Natural killer cell (primary cell): Measurements from ENCODE around the gene RFXAP. TPM values are rescaled to one million over a fixed set of nuclear protein-coding genes. Genes with fewer than 3 reads are reported as not detected.

ENCODE experiments used
- ATAC-seq, 3 donors: fragments of 150-1000 bp in 2 of 3; fragments of 200-7000 bp in 1 of 3; cut with Tn5 transposase; 1 replicate in 1 of 3; 2 replicates in 2 of 3; pipeline ENCODE4 v1.10.0; 2021; ENCODE audit warnings: mild to moderate bottlenecking in 2 of 3, moderate library complexity in 2 of 3
- DNase-seq, 2 donors: peaks; one replicate each; pipeline versions ENCODE4 v3.0.0 to v3.0.0-alpha.2; 2013 to 2021; ENCODE audit warnings: mixed read lengths in 1 of 2
- H3K27ac ChIP-seq: one replicate; pipeline ENCODE4 v1.5.1; 2013; ENCODE audit warnings: mild to moderate bottlenecking, low read length
- H3K27me3 ChIP-seq: one replicate; pipeline ENCODE4 v1.6.1; 2013; ENCODE audit warnings: low read length; ENCODE audit not compliant: control insufficient read depth, insufficient read depth
- H3K36me3 ChIP-seq: one replicate; pipeline ENCODE4 v1.6.1; 2013; ENCODE audit warnings: low read length; ENCODE audit not compliant: control insufficient read depth, insufficient read depth
- H3K4me1 ChIP-seq: one replicate; pipeline ENCODE4 v1.6.1; 2013; ENCODE audit warnings: low read length; ENCODE audit not compliant: control insufficient read depth, insufficient read depth
- H3K4me3 ChIP-seq: one replicate; pipeline ENCODE4 v1.5.1; 2013; ENCODE audit warnings: low read length
- H3K9me3 ChIP-seq: one replicate; pipeline ENCODE4 v1.6.1; 2013; ENCODE audit warnings: low read length; ENCODE audit not compliant: control insufficient read depth, insufficient read depth
- H3K27ac Mint-ChIP-seq, 2 donors: one replicate each; pipeline ENCODE4 v1.8.0; 2022; ENCODE audit warnings: mild to moderate bottlenecking in 2 of 2, mixed read lengths in 2 of 2, moderate library complexity in 1 of 2
- H3K27me3 Mint-ChIP-seq, 2 donors: one replicate each; pipeline ENCODE4 v1.8.0; 2022; ENCODE audit warnings: low read depth in 2 of 2, mixed read lengths in 2 of 2
- H3K36me3 Mint-ChIP-seq: one replicate; pipeline ENCODE4 v1.8.0; 2022; ENCODE audit warnings: mixed read lengths
- H3K4me1 Mint-ChIP-seq, 2 donors: one replicate each; pipeline ENCODE4 v1.8.0; 2022; ENCODE audit warnings: mixed read lengths in 2 of 2
- H3K4me3 Mint-ChIP-seq: one replicate; pipeline ENCODE4 v1.8.0; 2022; ENCODE audit warnings: mild to moderate bottlenecking, moderate library complexity, mixed read lengths
- H3K9me3 Mint-ChIP-seq, 2 donors: one replicate each; pipeline ENCODE4 v1.8.0; 2022; ENCODE audit warnings: mixed read lengths in 2 of 2
- WGBS: methylation state at CpG from one replicate; pipeline ENCODE4 v1.1.7; 2013; ENCODE audit warnings: missing lambda C conversion rate; ENCODE audit not compliant: insufficient coverage; 5-methylcytosine and 5-hydroxymethylcytosine counted together
- intact Hi-C: fragments of 100-400 bp; cut with micrococcal nuclease; formaldehyde crosslinking; loops from one replicate; pipeline ENCODE4 v1.14.2; 2022
- total RNA-seq, 4 donors: library from RNA; stranded (reverse); fragments of 120-200 nt in 1 of 4; gene quantifications; one replicate each; pipeline versions ENCODE4 v1.2.3 to v1.2.4, GENCODE V29; 2013 to 2022
- TF ChIP-seq, protein P1 (sequence below): fragments of 200-600 bp; IDR thresholded peaks from one replicate; pipeline ENCODE4 v1.8.0; 2022; ENCODE audit warnings: antibody characterized with exemption

RFXAP gene
- total RNA-seq, 3 donors from 2014 or later (not counting 1 experiment from before 2014, with no cell fraction given), result 6.0 to 13.3 (median 11.3) TPM

DNA sequence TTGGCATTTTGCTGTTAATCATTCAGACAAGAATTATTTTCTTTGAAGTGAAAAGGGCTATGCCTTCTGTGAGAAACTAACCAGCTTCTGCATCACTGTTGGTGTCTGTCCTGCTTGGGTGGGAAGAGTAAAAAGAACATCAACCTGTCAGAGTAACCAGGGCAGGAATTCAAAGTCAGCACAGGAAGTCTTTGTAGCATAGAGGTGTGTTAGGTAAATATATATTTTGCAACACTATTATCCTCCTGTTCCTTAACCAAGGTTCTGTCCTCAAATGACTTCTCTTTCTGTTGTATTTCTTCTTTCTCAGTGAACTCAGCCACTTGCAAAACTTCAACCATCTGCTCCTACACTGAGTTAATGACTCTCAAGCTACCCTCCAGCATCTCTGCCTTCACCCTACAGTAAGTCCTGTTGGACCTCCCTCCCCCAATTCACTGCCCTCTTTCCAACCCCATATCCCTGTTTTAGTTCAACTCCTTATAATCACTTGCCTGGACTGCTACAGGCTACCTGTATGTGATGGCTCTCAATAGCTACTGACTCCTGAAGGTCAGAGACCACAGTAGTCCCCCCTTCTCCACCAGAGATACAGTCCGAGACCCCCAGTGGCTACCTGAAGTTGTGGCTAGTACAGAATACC is 51.1 kb downstream of the RFXAP start:
- no CpG with 5 or more reads among the region's 1 CpG for WGBS
- Mint-ChIP-seq H3K27me3 (peaks cover 8 to 17% of the 10 kb centered on the region in 2 donors), H3K4me3 (no peak overlapping the region), H3K9me3 (no peaks in the 10 kb centered on the region), H3K36me3 (no peaks in the 10 kb centered on the region), H3K27ac (no peak overlapping the region), H3K4me1 (no peaks in the 10 kb centered on the region)
- DNase-seq (no peak), ATAC-seq (no peak)
- intact Hi-C loops, result no loop called here
- Histone ChIP-seq H3K36me3 (no peaks in the 10 kb centered on the region), H3K4me3 (no peak overlapping the region), H3K9me3 (no peaks in the 10 kb centered on the region), H3K27me3 (no peaks in the 10 kb centered on the region), H3K27ac (no peak overlapping the region), H3K4me1 (no peaks in the 10 kb centered on the region)
- TF ChIP-seq, protein P1, sequence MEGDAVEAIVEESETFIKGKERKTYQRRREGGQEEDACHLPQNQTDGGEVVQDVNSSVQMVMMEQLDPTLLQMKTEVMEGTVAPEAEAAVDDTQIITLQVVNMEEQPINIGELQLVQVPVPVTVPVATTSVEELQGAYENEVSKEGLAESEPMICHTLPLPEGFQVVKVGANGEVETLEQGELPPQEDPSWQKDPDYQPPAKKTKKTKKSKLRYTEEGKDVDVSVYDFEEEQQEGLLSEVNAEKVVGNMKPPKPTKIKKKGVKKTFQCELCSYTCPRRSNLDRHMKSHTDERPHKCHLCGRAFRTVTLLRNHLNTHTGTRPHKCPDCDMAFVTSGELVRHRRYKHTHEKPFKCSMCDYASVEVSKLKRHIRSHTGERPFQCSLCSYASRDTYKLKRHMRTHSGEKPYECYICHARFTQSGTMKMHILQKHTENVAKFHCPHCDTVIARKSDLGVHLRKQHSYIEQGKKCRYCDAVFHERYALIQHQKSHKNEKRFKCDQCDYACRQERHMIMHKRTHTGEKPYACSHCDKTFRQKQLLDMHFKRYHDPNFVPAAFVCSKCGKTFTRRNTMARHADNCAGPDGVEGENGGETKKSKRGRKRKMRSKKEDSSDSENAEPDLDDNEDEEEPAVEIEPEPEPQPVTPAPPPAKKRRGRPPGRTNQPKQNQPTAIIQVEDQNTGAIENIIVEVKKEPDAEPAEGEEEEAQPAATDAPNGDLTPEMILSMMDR, result no peak

DNA sequence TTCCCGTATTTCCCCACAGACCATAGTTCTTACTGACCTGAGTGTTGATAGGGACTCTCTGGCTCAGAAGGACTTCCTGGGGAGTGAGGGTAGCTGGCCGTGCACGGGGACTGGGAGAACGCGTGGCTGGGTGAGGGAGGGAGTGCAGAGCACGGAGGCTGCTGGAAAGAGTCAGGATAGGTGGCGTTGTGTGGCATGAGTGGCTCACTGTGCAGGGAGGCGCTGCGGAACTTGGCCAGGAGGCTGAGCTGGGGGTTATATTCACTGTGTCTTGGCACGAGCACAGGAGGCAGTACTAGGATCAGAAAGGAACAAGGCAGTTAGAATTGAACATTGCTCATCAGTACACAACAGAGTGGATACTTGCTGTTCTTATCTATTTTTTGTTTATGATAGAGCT is 53.6 kb downstream of the RFXAP start:
- no peaks in the 10 kb centered on the region for H3K27me3 ChIP-seq
- ATAC-seq (no peak), DNase-seq (no peak)
- H3K4me3 ChIP-seq, result no peak overlapping the region
- Mint-ChIP-seq H3K36me3 (no peaks in the 10 kb centered on the region), H3K27me3 (peaks cover 8 to 11% of the 10 kb centered on the region in 2 donors), H3K4me3 (no peak overlapping the region), H3K9me3 (no peaks in the 10 kb centered on the region), H3K27ac (no peak overlapping the region), H3K4me1 (no peaks in the 10 kb centered on the region)
- WGBS, result 95% methylated on average over 10 of the region's 10 CpGs
- H3K27ac ChIP-seq, result no peak overlapping the region
- intact Hi-C loops, result no loop called here
- no peaks in the 10 kb centered on the region for H3K4me1 ChIP-seq
- TF ChIP-seq, protein P1, result no peak
- H3K9me3 ChIP-seq, result no peaks in the 10 kb centered on the region
- no peaks in the 10 kb centered on the region for H3K36me3 ChIP-seq

DNA sequence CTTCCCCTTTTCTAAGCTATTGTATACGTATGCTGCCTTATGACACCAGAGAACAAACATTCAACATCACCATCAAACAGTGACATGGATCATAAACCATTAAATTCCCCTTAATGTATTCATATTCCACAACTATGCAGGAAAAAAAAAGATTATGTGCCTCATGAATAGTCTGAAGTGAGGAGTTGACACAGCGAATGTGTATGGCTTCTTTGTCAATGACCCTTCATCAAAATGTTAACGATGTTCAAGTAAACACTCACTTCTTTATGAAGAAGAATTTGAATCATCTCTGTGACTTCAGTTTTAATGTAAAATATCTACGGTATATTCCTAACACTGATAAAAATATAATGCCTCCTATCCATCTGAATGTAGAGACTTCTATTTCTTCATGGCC is 56.4 kb downstream of the RFXAP start:
- TF ChIP-seq, protein P1, result no peak
- no peak for ATAC-seq
- Mint-ChIP-seq H3K27ac (no peak overlapping the region), H3K4me1 (no peaks in the 10 kb centered on the region), H3K27me3 (peaks cover 10 to 20% of the 10 kb centered on the region in 2 donors), H3K36me3 (no peaks in the 10 kb centered on the region), H3K9me3 (no peaks in the 10 kb centered on the region), H3K4me3 (no peak overlapping the region)
- H3K9me3 ChIP-seq, result no peaks in the 10 kb centered on the region
- no peak overlapping the region for H3K27ac ChIP-seq
- H3K4me1 ChIP-seq, result no peaks in the 10 kb centered on the region
- H3K27me3 ChIP-seq, result no peaks in the 10 kb centered on the region
- no peak overlapping the region for H3K4me3 ChIP-seq
- no peak for DNase-seq
- H3K36me3 ChIP-seq, result no peaks in the 10 kb centered on the region
- intact Hi-C loops, result no loop called here
- WGBS, result 89% methylated on average over 2 of the region's 4 CpGs

DNA sequence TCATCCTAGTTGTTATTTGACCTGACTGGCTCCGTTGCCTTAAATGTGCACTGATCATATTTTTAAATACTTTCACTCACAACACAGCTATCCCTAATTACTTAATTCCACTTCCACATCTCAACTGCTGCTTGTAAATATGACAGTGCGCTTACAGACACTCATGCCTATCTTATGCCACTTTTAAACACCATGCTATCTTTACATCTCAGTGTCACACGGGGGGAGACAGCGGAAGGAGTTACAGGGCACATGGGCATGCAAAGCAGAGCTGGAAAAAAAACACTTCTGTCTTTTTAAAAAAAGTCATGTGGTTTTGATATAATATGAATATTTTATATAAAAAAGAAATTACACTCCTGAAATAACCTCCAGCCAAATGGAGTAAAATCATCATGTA is 56.9 kb downstream of the RFXAP start:
- Histone ChIP-seq H3K9me3 (no peaks in the 10 kb centered on the region), H3K27me3 (no peaks in the 10 kb centered on the region), H3K4me1 (no peaks in the 10 kb centered on the region), H3K4me3 (no peak overlapping the region), H3K36me3 (no peaks in the 10 kb centered on the region), H3K27ac (no peak overlapping the region)
- Mint-ChIP-seq H3K4me1 (no peaks in the 10 kb centered on the region), H3K4me3 (no peak overlapping the region), H3K9me3 (no peaks in the 10 kb centered on the region), H3K36me3 (no peaks in the 10 kb centered on the region), H3K27ac (no peak overlapping the region), H3K27me3 (peaks cover 9 to 20% of the 10 kb centered on the region in 2 donors)
- intact Hi-C loops, result no loop called here
- ATAC-seq (no peak), DNase-seq (no peak)
- WGBS, result 75% methylated on average over 4 of the region's 4 CpGs
- TF ChIP-seq, protein P1, result no peak
